Measurements from ENCODE around the gene POU6F1. TPM values are rescaled to one million over a fixed set of nuclear protein-coding genes. Genes with fewer than 3 reads are reported as not detected.
"Not testable (repeated sequence)": the region's sequence is repeated elsewhere in the genome, so short reads cannot be mapped to it uniquely, and the experiment has no call there.

The POU6F1 gene
- total RNA-seq, result 10 to 100 TPM; 29.4 to 61.9 (median 45.4) TPM
- total RNA-seq (2013), result 12.2 TPM
- total RNA-seq, result 4.6 to 104 (median 33.6) reads per million in 29 experiments

GRCh38 chr12:51217968-51218606 is at the start of gene POU6F1:
POU6F1 (minus strand) TSS chr12:51218062; CDS start chr12:51206836, 11,226 bp downstream.
- Histone ChIP-seq H3K9me3 (no peaks in the 10 kb centered on the region), H3K27me3 (replicated peaks in 1 of 2; ENCODE audit: control insufficient read depth in 2 of 2, extremely low read depth in 1 of 2, insufficient read depth in 2 of 2, low read length in 1 of 2) (no peaks in the 10 kb centered on the region), H3K36me3 (ENCODE audit: control insufficient read depth in 2 of 2, extremely low read depth in 1 of 2, insufficient read depth in 1 of 2, low read length in 1 of 2) (no peaks in the 10 kb centered on the region), H3K4me3 (ENCODE audit: control insufficient read depth in 1 of 2, extremely low read depth in 1 of 2, low read length in 1 of 2) (peak within 1 kb of the TSS; percentile 88 to 90), H3K27ac (ENCODE audit: low read length) (peak within 1 kb of the TSS; percentile 91), H3K4me1 (ENCODE audit: control insufficient read depth in 1 of 2, extremely low read depth in 1 of 2, insufficient read depth in 2 of 2, low read length in 2 of 2) (peaks cover 5 to 18% of the 10 kb centered on the region in 2 experiments)
- POLR2A ChIA-PET, result interaction anchor here (0.5 to 2.2 kb wide), 15 partner anchors 12 to 1192 kb away, joined by 3 to 22 read pairs (median 5); partner anchors contain the start of gene DAZAP2 (in 1 of the 2)
- ATAC-seq (replicated peaks in 1 of 4) (peak; percentile 84 to 87 (median 85)), DNase-seq (peak; percentile 44 to 84 (median 64))
- Mint-ChIP-seq H3K4me1 (peaks cover 26 to 31% (median 28%) of the 10 kb centered on the region in 3 donors), H3K4me3 (peak within 1 kb of the TSS; percentile 90 to 92 (median 91)), H3K36me3 (peaks cover 7% of the 10 kb centered on the region), H3K27me3 (no peaks in the 10 kb centered on the region), H3K27ac (peak within 1 kb of the TSS; percentile 96 to 97), H3K9me3 (no peaks in the 10 kb centered on the region)
- WGBS (ENCODE audit: insufficient coverage), result under 1% methylated on average over 27 of the region's 35 CpGs
- CTCF ChIA-PET, result interaction anchor here (0.6 to 1.7 kb wide), 17 partner anchors 20 to 1961 kb away, joined by 3 to 27 read pairs (median 4); partner anchors contain the start of gene DAZAP2 (in 1 of the 2)

- H3K4me1 Mint-ChIP-seq, result peaks cover 27 to 34% (median 33%) of the 10 kb centered on the region in 3 donors
- Histone ChIP-seq H3K36me3 (ENCODE audit: control insufficient read depth in 2 of 2, extremely low read depth in 1 of 2, insufficient read depth in 1 of 2, low read length in 1 of 2) (no peaks in the 10 kb centered on the region), H3K4me3 (ENCODE audit: control insufficient read depth in 1 of 2, extremely low read depth in 1 of 2, low read length in 1 of 2) (no peak overlapping the region), H3K9me3 (no peaks in the 10 kb centered on the region), H3K4me1 (ENCODE audit: control insufficient read depth in 1 of 2, extremely low read depth in 1 of 2, insufficient read depth in 2 of 2, low read length in 2 of 2) (peaks cover 0 to 12% of the 10 kb centered on the region in 2 experiments), H3K27me3 (replicated peaks in 1 of 2; ENCODE audit: control insufficient read depth in 2 of 2, extremely low read depth in 1 of 2, insufficient read depth in 2 of 2, low read length in 1 of 2) (no peaks in the 10 kb centered on the region), H3K27ac (ENCODE audit: low read length) (no peak overlapping the region)
- H3K9me3 Mint-ChIP-seq, result no peaks in the 10 kb centered on the region
- H3K36me3 Mint-ChIP-seq, result peaks cover 3% of the 10 kb centered on the region
- H3K27ac Mint-ChIP-seq, result peak overlapping the region in 1 of 2 donors; percentile 36
- no peaks in the 10 kb centered on the region for H3K27me3 Mint-ChIP-seq
- DNase-seq (peak in 1 of 35 experiments; percentile 54), ATAC-seq (replicated peaks in 1 of 4) (peak in 1 of 4 experiments; percentile 49)
- H3K4me3 Mint-ChIP-seq, result no peak overlapping the region
- POLR2A ChIA-PET, result no interaction called here
- CTCF ChIA-PET, result no interaction called here
These were observed 47.2 kb upstream of the POU6F1 start for GRCh38 chr12:51265024-51265423.

GRCh38 chr12:51264297-51264696 is 46.4 kb upstream of the POU6F1 start:
- ATAC-seq (replicated peaks in 1 of 4) (no peak), DNase-seq (no peak)
- POLR2A ChIA-PET, result interaction anchor here in 1 of 2 donors (0.6 kb wide), 1 partner anchor 178 kb away, joined by 4 read pairs; no protein-coding TSS in a partner anchor
- no peaks in the 10 kb centered on the region for H3K9me3 ChIP-seq
- no peaks in the 10 kb centered on the region for H3K9me3 Mint-ChIP-seq
- H3K27ac Mint-ChIP-seq, result no peak overlapping the region
- no peaks in the 10 kb centered on the region for H3K27me3 ChIP-seq (replicated peaks in 1 of 2; ENCODE audit: control insufficient read depth in 2 of 2, extremely low read depth in 1 of 2, insufficient read depth in 2 of 2, low read length in 1 of 2)
- 100% methylated on average over 2 of the region's 5 CpGs for WGBS (ENCODE audit: insufficient coverage)
- no peaks in the 10 kb centered on the region for H3K27me3 Mint-ChIP-seq
- peaks cover 24 to 32% (median 32%) of the 10 kb centered on the region in 3 donors for H3K4me1 Mint-ChIP-seq
- H3K4me3 Mint-ChIP-seq, result no peak overlapping the region
- H3K36me3 ChIP-seq (ENCODE audit: control insufficient read depth in 2 of 2, extremely low read depth in 1 of 2, insufficient read depth in 1 of 2, low read length in 1 of 2), result no peaks in the 10 kb centered on the region
- peaks cover 3% of the 10 kb centered on the region for H3K36me3 Mint-ChIP-seq
- H3K4me3 ChIP-seq (ENCODE audit: control insufficient read depth in 1 of 2, extremely low read depth in 1 of 2, low read length in 1 of 2), result no peak overlapping the region
- H3K27ac ChIP-seq (ENCODE audit: low read length), result no peak overlapping the region
- CTCF ChIA-PET, result interaction anchor here in 1 of 2 donors (0.6 to 1.2 kb wide), 3 partner anchors 18 to 267 kb away, joined by 3 to 9 read pairs (median 3); no protein-coding TSS in a partner anchor
- H3K4me1 ChIP-seq (ENCODE audit: control insufficient read depth in 1 of 2, extremely low read depth in 1 of 2, insufficient read depth in 2 of 2, low read length in 2 of 2), result peaks cover 0 to 10% of the 10 kb centered on the region in 2 experiments

GRCh38 chr12:51263341-51263740 is 45.5 kb upstream of the POU6F1 start:
- Histone ChIP-seq H3K27ac (ENCODE audit: low read length) (no peak overlapping the region), H3K9me3 (no peaks in the 10 kb centered on the region), H3K4me1 (ENCODE audit: control insufficient read depth in 1 of 2, extremely low read depth in 1 of 2, insufficient read depth in 2 of 2, low read length in 2 of 2) (peaks cover 0 to 3% of the 10 kb centered on the region in 2 experiments), H3K4me3 (ENCODE audit: control insufficient read depth in 1 of 2, extremely low read depth in 1 of 2, low read length in 1 of 2) (no peak overlapping the region), H3K36me3 (ENCODE audit: control insufficient read depth in 2 of 2, extremely low read depth in 1 of 2, insufficient read depth in 1 of 2, low read length in 1 of 2) (no peaks in the 10 kb centered on the region), H3K27me3 (replicated peaks in 1 of 2; ENCODE audit: control insufficient read depth in 2 of 2, extremely low read depth in 1 of 2, insufficient read depth in 2 of 2, low read length in 1 of 2) (no peaks in the 10 kb centered on the region)
- no peaks in the 10 kb centered on the region for H3K9me3 Mint-ChIP-seq
- ChIA-PET CTCF (interaction anchor here (0.6 to 1.4 kb wide), 4 partner anchors 17 to 78 kb away, joined by 3 to 10 read pairs (median 3); no protein-coding TSS in a partner anchor), POLR2A (no interaction called here)
- no peak overlapping the region for H3K4me3 Mint-ChIP-seq
- peaks cover 18 to 26% (median 26%) of the 10 kb centered on the region in 3 donors for H3K4me1 Mint-ChIP-seq
- DNase-seq (no peak), ATAC-seq (replicated peaks in 1 of 4) (no peak)
- H3K27me3 Mint-ChIP-seq, result no peaks in the 10 kb centered on the region
- 100% methylated on average over 2 of the region's 3 CpGs for WGBS (ENCODE audit: insufficient coverage)
- H3K27ac Mint-ChIP-seq, result no peak overlapping the region
- H3K36me3 Mint-ChIP-seq, result peaks cover 3% of the 10 kb centered on the region

GRCh38 chr12:51262758-51263177 is 44.9 kb upstream of the POU6F1 start:
- ATAC-seq (replicated peaks in 1 of 4), result peak in 3 of 4 experiments; percentile 38 to 55 (median 53)
- no peaks in the 10 kb centered on the region for H3K9me3 Mint-ChIP-seq

GRCh38 chr12:51259600-51259999 is 41.7 kb upstream of the POU6F1 start:
- H3K36me3 Mint-ChIP-seq; H3K27ac Mint-ChIP-seq; H3K4me3 ChIP-seq (ENCODE audit: control insufficient read depth in 1 of 2, extremely low read depth in 1 of 2, low read length in 1 of 2): not testable (repeated sequence)

More at GRCh38 chr12:51262758-51263177, 44.9 kb upstream of the POU6F1 start:
- 100% methylated on average over 1 of the region's 7 CpGs for WGBS (ENCODE audit: insufficient coverage)
- H3K4me1 Mint-ChIP-seq, result peaks cover 16 to 24% (median 22%) of the 10 kb centered on the region in 3 donors
- H3K4me3 ChIP-seq (ENCODE audit: control insufficient read depth in 1 of 2, extremely low read depth in 1 of 2, low read length in 1 of 2), result no peak overlapping the region
- H3K36me3 ChIP-seq (ENCODE audit: control insufficient read depth in 2 of 2, extremely low read depth in 1 of 2, insufficient read depth in 1 of 2, low read length in 1 of 2), result no peaks in the 10 kb centered on the region
- H3K36me3 Mint-ChIP-seq, result peaks cover 3% of the 10 kb centered on the region
- no peaks in the 10 kb centered on the region for H3K27me3 ChIP-seq (replicated peaks in 1 of 2; ENCODE audit: control insufficient read depth in 2 of 2, extremely low read depth in 1 of 2, insufficient read depth in 2 of 2, low read length in 1 of 2)
- no peak overlapping the region for H3K27ac Mint-ChIP-seq
- CTCF ChIA-PET, result interaction anchor here (0.6 to 1.4 kb wide), 6 partner anchors 11 to 78 kb away, joined by 3 to 10 read pairs (median 3); no protein-coding TSS in a partner anchor
- H3K9me3 ChIP-seq, result no peaks in the 10 kb centered on the region
- no peak overlapping the region for H3K27ac ChIP-seq (ENCODE audit: low read length)
- no peak overlapping the region for H3K4me3 Mint-ChIP-seq
- no peaks in the 10 kb centered on the region for H3K27me3 Mint-ChIP-seq
- POLR2A ChIA-PET, result interaction anchor here in 1 of 2 donors (0.6 kb wide), 1 partner anchor 18 kb away, joined by 3 read pairs; no protein-coding TSS in a partner anchor
- DNase-seq, result peak in 10 of 35 experiments; percentile 12 to 54 (median 26)
- H3K4me1 ChIP-seq (ENCODE audit: control insufficient read depth in 1 of 2, extremely low read depth in 1 of 2, insufficient read depth in 2 of 2, low read length in 2 of 2), result peaks cover 0 to 3% of the 10 kb centered on the region in 2 experiments

More at GRCh38 chr12:51259600-51259999, 41.7 kb upstream of the POU6F1 start:
- POLR2A ChIA-PET, result interaction anchor here in 1 of 2 donors (0.6 kb wide), 1 partner anchor 720 kb away, joined by 3 read pairs; no protein-coding TSS in a partner anchor
- H3K4me1 ChIP-seq (ENCODE audit: control insufficient read depth in 1 of 2, extremely low read depth in 1 of 2, insufficient read depth in 2 of 2, low read length in 2 of 2); H3K9me3 Mint-ChIP-seq; H3K4me3 Mint-ChIP-seq; H3K27me3 Mint-ChIP-seq; H3K36me3 ChIP-seq (ENCODE audit: control insufficient read depth in 2 of 2, extremely low read depth in 1 of 2, insufficient read depth in 1 of 2, low read length in 1 of 2); ATAC-seq (replicated peaks in 1 of 4); H3K9me3 ChIP-seq; H3K27ac ChIP-seq (ENCODE audit: low read length); DNase-seq; H3K27me3 ChIP-seq (replicated peaks in 1 of 2; ENCODE audit: control insufficient read depth in 2 of 2, extremely low read depth in 1 of 2, insufficient read depth in 2 of 2, low read length in 1 of 2): not testable (repeated sequence)
- 100% methylated on average over 1 of the region's 1 CpG for WGBS (ENCODE audit: insufficient coverage)
- CTCF ChIA-PET, result interaction anchor here in 1 of 2 donors (0.6 kb wide), 1 partner anchor 273 kb away, joined by 4 read pairs; no protein-coding TSS in a partner anchor
- peaks cover 6 to 11% (median 10%) of the 10 kb centered on the region in 3 donors for H3K4me1 Mint-ChIP-seq

Measured in T-cell (primary cell).